T-helper 2 cell (primary cell): ENCODE results near the gene ATP5ME.
"Not testable (repeated sequence)": the region's sequence is repeated elsewhere in the genome, so short reads cannot be mapped to it uniquely, and the experiment has no call there.

ENCODE experiments used
- DNase-seq, 5 experiments: peaks; one replicate each; pipeline versions ENCODE4 v3.0.0 to v3.0.0-alpha.2; 2012 to 2022

ATP5ME gene

GRCh38 chr4:653831-654502 is 20.1 kb downstream of the ATP5ME start:
- no peak for DNase-seq

GRCh38 chr4:653080-653821 is 20.8 kb downstream of the ATP5ME start:
- DNase-seq, result no peak

- no peak for DNase-seq
These were observed 22.0 kb downstream of the ATP5ME start for GRCh38 chr4:651884-652642.

- no peak for DNase-seq
These were observed 22.9 kb downstream of the ATP5ME start for GRCh38 chr4:650951-651883.

GRCh38 chr4:650461-650860 is 23.6 kb downstream of the ATP5ME start:
- no peak for DNase-seq

- no peak for DNase-seq
These were observed 24.2 kb downstream of the ATP5ME start for GRCh38 chr4:649751-650310.

GRCh38 chr4:649293-649625 is 24.8 kb downstream of the ATP5ME start:
- DNase-seq, result no peak

GRCh38 chr4:648579-649292 is 25.3 kb downstream of the ATP5ME start:
- DNase-seq, result no peak

GRCh38 chr4:647481-647880 is 26.6 kb downstream of the ATP5ME start:
- DNase-seq, result no peak

GRCh38 chr4:646460-646859 is 27.6 kb downstream of the ATP5ME start:
- peak in 1 of 5 experiments; percentile 40 for DNase-seq

GRCh38 chr4:642366-642765 is 31.7 kb downstream of the ATP5ME start:
- not testable (repeated sequence) for DNase-seq

- no peak for DNase-seq
These were observed 36.4 kb downstream of the ATP5ME start for GRCh38 chr4:637536-638280.

GRCh38 chr4:636628-637159 is 37.4 kb downstream of the ATP5ME start:
- no peak for DNase-seq

GRCh38 chr4:635851-636627 is 38.0 kb downstream of the ATP5ME start:
- DNase-seq, result no peak

- not testable (repeated sequence) for DNase-seq
These were observed 38.8 kb downstream of the ATP5ME start for GRCh38 chr4:635066-635835.

- DNase-seq, result no peak
These were observed 39.5 kb downstream of the ATP5ME start for GRCh38 chr4:634599-634985.

- DNase-seq, result no peak
These were observed 40.0 kb downstream of the ATP5ME start for GRCh38 chr4:633976-634598.

- DNase-seq, result no peak
These were observed 40.7 kb downstream of the ATP5ME start for GRCh38 chr4:633406-633805.
